ENCODE results near the gene ALK.

DNA sequence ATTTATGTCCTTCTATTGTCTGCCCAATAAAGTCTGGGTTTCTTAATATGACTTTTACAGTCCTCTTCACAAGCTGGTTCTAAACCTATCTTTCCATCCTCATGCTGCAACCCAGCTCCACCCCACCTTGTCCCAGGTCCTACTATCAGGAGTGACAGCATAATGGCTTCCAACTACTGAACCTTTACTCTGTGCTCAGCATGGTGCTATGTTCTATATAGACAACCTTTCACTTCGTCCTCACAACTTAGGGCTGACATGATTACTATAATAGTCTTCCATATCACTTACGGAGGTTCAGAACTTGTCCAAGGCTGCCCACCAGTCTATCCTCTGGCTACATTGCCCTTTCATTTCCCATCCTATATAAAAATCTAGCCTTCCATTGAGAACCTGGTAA lies 256.8 kb downstream of the ALK start:
- TF ChIP-seq, protein P1, sequence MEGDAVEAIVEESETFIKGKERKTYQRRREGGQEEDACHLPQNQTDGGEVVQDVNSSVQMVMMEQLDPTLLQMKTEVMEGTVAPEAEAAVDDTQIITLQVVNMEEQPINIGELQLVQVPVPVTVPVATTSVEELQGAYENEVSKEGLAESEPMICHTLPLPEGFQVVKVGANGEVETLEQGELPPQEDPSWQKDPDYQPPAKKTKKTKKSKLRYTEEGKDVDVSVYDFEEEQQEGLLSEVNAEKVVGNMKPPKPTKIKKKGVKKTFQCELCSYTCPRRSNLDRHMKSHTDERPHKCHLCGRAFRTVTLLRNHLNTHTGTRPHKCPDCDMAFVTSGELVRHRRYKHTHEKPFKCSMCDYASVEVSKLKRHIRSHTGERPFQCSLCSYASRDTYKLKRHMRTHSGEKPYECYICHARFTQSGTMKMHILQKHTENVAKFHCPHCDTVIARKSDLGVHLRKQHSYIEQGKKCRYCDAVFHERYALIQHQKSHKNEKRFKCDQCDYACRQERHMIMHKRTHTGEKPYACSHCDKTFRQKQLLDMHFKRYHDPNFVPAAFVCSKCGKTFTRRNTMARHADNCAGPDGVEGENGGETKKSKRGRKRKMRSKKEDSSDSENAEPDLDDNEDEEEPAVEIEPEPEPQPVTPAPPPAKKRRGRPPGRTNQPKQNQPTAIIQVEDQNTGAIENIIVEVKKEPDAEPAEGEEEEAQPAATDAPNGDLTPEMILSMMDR (IDR thresholded peaks at IDR 0.05) = no peak
- TF ChIP-seq, protein P2, sequence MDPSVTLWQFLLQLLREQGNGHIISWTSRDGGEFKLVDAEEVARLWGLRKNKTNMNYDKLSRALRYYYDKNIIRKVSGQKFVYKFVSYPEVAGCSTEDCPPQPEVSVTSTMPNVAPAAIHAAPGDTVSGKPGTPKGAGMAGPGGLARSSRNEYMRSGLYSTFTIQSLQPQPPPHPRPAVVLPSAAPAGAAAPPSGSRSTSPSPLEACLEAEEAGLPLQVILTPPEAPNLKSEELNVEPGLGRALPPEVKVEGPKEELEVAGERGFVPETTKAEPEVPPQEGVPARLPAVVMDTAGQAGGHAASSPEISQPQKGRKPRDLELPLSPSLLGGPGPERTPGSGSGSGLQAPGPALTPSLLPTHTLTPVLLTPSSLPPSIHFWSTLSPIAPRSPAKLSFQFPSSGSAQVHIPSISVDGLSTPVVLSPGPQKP (IDR thresholded peaks at IDR 0.05; ENCODE audit: low read depth, low read length) = no peak
- no peak for TF ChIP-seq SMC3 (IDR thresholded peaks at IDR 0.05)
- TF ChIP-seq POLR2A (IDR thresholded peaks at IDR 0.05; ENCODE audit: low read length) = no peak
- no peak for TF ChIP-seq MYC (IDR thresholded peaks at IDR 0.05; ENCODE audit: borderline replicate concordance, low read length)

Measured in A549 (cell line).